Midbrain (tissue), 1 donor: ENCODE data around the gene ACTN1.

Experiments
- DNase-seq: peaks from one replicate; lab custom pipeline; 2025; lab: John Stamatoyannopoulos, UW

Gene ACTN1

DNA sequence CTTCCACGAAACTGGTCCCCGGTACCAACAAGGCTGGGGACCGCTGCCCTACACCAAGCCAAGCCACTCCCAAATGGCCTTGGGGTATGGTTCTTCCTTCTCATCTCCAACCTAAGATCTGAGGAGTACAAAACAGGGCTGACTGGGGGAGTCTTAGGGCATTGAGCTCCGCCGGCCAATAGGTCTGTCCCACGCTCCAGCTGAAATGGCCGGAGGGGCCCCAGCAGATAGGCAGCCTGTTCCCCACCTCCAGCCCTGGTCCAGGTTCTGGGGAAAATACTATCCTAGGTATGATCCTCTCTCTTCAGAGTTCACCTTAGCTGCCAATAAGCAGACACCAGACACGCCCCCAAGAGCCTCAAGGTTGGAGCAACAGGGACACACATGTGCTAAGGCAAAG is 90.2 kb downstream of the ACTN1 start:
- no peak for DNase-seq

DNA sequence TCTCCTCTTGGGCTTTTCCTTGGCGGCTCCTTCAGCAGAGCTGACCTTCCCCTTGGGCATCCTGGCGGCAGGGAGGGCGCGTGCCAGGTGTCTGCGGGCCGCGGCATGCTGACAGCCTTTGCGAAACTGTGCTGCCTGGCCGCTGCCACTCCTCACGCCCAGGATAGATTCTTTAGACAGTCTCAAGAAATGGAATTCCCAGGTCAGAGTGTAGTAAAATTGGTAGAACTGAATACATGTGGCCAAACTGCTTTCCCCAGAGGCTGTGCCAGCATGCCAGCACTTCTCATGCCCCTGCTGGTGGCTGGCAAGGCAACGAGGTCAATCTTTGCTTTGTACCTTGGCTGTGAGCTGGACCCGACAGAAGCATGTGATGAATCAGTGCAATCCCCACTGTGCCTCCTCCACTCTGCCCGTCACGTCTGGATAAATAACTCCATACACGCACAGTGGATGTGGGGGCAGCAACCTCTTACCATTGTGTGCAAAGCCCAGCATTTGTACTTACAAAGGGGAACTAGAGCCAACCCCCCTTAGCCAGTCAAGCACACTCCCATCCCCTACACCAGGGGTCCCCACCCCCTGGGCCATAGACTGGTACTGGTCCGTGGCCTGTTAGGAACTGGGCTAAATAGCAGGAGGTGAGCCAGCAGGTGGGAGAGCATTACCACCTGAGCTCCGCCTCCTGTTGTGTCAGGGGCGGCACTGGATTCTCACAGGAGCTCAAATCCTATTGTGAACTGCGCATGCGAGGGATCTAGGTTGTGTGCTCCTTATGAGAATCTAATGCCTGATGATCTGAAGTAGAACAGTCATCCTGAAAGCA is 90.9 kb downstream of the ACTN1 start:
- DNase-seq, result no peak

DNA sequence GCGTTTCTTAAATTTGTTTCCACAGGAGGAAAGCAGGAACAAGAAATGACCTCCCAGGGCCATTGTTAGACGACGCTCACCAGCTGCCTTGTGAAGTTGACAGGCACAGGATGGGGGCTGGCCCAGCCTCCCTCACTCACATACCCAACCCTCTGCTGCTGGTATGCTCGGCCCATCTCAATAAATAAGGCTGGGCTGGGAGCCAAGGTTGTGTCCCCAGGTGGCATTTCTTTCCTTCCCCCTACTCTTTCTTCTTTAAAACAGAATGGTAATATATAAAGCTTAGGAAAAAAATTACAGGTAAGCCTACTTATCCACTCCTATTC is 93.0 kb downstream of the ACTN1 start:
- no peak for DNase-seq

DNA sequence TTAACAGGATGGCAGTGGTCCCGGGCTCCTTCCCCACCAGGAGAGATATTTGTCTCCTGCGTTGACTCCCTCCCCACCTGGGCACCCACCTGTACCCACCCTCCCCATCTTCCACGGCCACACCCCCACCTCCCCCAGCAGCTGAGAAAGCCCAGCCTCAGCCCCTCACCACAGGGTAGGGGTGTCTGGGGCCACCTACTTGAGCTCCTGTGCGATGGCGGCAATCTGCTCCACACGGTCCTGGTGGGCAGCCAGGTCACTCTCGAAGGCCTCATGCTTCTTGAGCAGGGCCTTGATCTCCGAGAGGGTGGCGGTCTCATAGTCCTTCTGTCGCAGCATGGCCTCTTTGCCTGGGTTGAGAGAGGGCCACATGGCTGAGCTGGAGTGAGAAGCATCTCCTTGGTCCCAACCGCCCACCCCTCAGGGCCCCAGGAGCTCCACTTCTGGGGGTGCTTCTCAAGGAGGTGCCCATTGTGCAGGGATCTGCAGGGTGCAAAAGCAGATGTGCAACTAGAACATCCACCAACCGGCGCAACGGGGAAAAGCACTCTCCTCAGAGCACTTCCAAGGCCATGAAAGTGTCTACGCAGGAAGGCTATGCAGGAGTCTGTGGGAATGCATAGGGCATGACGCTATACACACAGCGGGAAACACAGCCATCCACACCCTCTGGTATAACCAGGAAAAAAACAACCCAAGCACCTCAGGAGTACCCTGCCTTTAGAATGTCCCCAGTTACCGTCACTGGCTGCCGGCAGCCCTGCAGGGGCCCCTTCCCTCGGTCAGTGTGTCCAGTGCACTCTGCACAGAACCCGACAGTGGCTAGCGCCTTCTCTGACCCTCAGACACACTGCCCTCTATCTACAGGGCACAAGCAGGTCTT is 93.6 kb downstream of the ACTN1 start:
- DNase-seq, result no peak

DNA sequence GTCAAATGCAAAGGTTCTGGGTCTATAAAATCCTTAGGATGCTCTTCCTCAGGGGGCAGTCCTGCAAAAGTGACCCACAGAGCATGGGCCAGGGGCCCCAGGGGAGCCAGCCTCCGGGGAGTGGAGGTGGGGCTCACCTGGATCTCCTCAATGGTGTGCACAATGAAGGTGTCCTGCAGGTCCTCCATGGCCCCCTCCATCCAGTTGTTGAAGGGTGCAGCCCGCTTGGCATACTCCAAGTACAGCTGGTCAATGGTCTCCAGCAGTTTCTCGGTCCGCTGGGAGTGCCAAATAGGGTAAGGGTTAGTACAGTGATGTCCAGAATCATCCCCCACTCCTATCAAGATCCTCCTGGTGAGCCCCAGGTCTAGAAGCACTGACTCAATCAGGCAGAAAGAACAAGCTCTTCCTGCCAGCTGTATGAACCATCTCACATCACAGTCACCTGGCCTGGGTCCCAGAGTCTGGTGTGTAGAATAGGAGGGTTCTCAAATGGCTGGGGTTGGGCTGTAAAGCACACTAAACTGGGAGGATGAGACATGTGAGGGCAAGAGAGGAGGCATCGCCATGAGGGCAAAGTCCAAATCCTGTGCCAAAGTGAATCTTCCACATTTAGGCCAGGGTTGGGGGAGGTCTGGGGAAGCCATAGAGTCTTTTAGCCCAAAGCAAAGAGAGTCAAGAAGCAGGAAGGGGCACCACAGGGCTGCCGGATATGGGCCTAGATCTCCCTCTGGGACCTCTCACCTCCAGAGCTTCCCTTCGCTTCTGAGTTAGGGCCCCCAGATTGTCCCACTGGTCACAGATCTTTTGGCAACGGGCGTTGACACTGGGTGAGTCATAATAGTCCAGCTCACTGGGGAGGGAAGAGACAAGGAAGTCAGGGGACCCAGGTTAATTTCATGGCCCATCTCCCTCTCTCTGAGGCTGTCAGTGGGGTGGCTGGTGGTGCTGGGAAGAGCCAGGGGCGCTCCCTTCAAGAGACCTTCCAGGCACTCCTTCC is 94.8 kb downstream of the ACTN1 start:
- no peak for DNase-seq

DNA sequence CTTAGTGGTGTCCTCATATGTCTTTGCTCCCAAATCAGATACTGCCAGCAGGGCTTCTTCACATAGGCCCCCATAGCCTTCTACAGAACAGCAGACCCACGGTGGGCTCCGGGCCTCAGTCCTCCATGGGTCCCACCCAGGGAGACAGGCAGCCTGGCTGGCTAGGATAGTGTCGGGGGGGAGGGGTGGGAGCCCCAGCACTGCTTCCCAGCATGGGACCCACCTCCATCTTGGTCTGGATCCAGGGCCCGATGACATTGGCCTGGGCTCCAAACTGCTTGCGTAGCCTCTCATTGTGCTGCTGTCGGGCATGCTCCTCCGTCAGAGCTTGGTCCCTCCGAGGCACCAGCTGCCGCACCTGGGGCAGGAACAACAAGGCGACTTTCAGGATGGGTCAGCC is 96.9 kb downstream of the ACTN1 start:
- no peak for DNase-seq

DNA sequence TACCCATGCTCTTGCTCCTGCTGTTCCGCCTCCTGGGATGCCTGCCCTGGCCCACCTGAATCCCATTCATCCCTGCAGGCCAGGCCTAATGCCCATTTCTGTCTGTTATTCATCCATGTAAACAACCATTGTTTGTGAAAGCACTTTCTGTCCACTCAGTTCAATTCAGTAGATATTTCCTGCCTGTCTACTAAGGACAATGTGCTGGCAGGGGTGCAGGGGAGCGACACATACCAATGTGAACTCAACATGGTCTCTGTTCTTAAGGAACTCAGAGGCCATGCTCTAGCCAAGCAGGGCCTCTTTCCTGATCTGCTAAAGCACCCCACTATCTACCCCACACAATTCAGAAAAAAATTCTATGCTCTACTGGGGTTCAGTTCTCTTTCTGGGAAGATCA is 97.7 kb downstream of the ACTN1 start:
- no peak for DNase-seq

DNA sequence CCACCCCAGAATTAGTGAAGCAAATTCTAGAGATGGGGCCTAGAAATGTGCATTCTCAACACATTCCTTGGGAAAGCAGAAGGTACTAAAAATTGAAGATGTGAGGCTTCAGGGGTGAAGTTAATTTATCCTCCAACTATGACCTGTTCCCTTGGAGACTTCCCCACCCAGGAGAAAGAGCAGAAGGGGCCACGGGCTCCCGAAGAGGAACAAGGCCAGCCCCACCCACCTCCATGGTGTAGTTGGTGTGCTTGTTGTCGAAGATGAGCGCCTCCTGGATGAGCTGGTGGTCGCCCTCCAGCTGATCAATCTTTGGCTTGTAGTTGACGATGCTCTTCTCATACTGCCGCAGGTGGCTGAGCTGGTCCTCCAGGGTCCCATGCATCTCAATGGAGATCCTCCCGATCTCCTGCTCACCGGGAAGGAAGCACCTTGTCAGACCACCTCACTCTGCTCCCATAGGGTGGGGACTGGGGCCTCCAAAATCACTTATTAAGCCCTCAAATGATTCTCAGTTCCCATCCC is 98.5 kb downstream of the ACTN1 start:
- no peak for DNase-seq

DNA sequence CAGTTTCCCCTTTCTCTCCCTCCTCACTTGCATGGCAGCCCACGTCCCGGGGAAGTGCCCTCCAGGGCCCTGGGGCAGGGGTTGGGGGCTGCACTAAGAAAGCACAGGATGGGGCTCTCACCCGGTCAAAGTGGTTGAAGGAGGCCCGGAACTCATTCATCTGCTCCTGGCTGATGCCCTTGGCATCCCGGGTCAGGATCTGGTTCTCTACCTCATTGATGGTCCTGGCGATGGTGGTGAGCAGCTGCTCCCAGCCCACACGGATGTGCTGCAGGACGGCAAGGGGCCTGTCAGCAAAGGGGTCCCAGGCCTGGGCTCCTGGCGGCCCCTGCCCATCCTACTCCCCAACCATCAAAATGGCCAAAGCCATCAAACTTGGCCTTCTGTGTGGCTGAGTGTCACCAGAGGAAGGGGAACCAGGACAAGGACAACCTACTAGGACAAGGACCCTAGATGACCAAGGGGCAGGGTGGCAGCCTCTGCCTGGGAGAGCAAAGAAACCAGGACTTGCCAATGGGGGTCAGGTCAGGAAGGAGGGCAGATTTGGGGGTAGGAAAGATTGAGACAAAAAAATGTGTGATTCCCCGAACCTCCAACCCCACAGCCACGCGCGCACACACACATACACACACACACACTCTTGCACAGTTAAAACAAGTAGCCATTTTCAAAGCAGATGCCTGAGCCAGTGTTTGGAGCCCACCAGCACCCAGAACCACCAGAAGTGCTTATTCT is 99.1 kb downstream of the ACTN1 start:
- no peak for DNase-seq

DNA sequence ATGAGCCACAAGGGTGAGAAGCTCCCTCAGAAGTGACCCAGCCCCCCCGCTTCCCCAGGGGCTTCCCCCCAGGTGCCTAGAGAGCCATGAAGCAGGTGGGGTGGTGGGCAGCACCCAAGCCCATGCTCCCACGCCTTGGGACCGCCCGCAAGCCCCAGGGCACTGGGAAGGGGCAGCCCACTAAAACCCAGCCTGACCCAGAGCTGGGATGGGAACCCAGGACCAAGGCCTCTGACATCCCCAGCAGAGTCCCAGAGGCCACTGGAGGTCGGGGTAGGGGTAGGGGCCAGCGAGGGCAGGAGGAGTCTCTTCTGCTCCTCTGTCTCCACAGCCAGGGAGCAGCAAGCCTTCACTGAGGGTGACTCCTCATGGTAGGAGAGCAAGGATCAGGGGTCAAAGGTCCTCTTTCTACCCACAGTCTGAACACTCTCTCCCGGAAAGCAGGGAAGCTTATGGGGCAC is 99.8 kb downstream of the ACTN1 start:
- DNase-seq, result no peak

DNA sequence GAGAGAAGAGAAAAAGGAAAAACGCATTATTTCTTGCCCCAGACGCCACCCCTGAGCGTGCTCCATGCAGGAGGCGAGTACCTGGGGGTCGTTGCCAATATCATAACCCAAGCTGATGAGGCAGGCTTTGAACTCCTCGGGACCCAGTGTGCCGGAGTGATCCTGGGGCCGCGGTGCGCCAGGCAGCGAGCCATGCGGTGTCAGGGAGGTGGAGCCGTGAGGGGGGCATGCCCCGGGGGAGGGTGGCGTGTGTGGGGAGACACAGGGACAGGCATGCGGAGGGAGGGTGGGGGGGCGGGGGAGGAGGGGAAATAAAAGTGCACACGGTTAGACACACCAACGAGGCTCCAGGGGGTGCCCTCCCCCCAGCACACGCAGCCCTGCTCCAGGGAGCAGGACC is 100.2 kb downstream of the ACTN1 start:
- no peak for DNase-seq

DNA sequence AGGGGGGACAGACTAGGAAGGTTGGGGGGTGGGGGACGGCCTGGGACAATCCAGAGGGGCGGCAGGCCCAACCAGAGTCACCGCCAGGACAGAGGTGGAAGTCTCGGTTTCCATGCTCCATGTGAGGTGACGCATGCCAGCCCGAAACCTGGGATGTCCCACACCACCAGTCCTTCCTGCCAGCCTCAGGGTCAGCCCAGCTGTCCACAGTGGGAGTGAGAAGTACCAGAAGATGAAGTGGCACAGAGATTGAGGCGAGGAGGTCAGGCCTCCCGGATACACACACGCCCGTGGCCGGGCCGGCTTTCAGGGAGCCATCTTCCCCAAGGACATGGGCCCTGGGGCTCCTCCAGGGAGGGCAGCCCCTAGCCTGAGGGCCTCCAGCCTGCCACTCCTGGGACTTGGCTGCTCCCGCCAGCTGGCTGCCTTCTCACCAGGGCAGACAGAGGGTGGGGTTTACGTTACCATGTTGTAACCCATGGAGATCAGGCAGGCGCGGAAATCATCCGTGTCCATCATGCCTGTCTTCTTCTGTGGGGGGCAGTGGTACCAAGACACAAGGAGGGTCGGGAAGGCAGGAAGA is 101.0 kb downstream of the ACTN1 start:
- no peak for DNase-seq

DNA sequence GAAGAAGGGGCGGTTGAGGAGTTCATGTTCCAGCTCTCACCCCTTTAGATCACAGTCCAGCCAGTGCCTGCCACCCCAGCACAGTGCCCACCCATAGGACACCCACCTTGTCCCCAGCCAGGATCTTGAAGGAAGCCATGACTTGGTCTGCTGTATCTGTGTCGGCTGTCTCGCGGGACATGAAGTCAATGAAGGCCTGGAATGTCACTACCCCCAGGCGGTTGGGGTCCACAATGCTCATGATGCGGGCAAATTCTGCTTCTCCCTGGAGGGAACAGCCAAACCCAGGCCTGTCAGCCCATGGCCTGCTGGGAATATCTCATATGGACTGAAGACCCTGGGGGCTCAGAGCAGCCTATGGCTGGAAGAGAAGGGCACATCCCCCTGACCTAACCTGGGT is 102.1 kb downstream of the ACTN1 start:
- no peak for DNase-seq

DNA sequence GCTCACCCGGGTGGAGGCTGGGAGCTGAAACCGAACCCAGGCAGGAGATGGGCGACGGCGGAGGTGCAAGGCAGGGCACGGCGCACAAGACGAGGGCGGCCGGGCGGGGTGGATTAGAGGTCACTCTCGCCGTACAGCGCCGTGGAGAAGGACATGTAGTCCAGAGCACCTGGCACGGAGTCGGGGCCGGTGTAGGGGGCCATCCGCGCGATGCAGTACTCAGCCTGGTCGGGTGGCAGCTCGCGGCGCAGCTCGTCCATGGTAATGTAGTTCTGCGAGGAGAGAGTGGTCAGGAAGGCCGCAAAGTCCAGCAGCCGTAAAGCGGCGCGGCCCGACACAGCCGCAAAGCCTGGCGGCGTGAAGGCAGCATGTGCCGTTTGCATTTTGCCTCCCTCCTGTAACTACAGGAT is 104.4 kb downstream of the ACTN1 start:
- DNase-seq, result no peak

DNA sequence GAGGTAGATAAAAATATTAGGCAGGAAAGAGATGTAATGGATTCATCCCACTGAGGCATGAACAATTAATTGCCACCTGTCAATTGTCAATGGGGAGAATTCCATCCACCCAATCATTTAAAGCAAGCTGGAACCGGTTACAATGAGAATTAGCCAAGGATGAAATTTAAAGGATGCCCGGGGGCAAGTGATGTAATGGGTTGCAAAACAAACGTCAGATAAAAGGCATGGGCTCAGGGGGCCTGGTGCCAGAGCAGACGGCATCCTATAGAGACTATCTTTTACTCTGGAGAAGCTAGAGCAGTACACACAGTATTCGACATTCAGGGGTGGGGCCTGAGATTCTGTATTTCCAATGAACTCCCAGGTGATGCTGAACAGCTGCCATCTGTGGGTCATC is 105.7 kb downstream of the ACTN1 start:
- DNase-seq, result no peak

DNA sequence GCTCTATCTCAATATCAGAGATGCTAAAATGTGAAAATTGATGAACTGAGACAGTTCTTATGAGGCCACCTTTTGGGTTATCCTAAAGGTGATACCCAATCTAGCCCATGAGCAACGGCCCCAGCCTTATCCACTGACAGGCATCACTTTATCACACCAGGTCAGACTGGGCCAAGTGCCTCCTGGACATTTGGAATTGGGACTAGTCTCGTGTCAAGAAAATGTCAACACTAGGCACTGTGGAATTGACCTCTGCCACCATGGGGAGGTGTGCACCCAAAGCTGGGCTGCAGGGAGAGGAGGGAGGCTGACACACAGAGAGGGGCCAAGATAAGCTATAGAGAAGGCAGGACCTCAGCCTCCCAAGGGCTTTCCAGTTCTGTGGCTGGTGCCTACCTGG is 107.7 kb downstream of the ACTN1 start:
- no peak for DNase-seq

DNA sequence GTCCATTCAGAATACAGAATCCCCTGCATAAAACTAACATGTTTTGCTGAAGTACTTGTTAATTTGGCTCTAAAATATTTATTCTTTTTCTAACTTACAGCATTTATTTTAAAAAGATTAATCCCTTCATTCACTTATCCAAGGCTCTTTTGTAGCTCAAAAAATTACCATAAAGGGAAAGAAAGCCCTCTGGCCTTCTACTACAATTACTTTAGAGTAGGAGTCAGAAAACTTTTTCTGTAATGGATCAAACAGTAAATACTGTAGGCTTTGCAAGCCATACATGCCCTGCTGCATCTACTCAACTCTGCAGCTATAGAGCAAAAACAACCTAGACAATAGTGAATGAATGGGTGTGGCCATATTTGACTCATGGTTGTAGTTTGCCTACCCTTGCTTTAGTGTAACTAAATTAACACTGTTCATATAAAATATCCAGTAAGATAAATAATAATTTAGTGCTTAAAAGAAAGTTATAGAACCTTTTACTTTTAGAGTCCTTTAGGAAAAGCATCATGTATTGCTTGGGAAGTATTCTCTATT is 112.0 kb downstream of the ACTN1 start:
- no peak for DNase-seq

DNA sequence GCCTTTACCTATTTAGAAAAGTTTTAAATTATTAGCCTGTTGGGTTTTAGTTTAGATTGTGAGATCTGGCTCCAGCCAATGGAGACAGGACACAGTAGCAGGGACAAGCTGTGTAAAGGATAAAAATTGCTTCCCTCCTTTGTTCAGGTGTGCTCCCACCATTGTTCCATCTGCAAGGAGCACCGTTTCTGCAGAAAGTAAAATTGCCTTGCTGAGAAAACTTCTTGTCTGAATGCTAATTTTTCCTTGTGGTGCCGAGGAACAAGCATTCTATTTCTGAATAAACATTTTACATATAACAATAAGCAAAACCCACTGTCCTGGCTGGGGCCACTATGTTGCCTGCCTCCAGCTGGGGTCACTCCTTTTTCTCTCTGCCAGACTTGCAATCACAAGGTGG is 113.6 kb downstream of the ACTN1 start:
- DNase-seq, result no peak

DNA sequence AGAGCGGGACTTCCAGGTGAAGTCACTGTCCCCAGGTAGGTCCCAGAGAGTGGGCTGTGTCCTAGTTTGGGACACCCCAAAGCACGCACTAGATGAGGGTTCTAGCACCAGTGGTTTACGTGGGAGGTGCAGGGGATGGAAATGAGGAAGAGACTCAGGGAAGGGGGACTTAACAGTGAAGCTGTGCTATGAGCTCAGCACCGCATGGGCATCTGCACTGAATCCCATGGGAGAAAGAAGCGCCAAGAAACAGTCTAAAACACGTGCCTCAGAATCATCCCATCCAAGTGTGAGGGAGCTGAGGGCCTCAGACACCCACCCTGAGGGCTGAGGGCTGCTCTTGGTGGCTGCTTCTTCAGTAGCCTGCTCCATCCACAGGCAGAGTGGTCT is 114.7 kb downstream of the ACTN1 start:
- no peak for DNase-seq

DNA sequence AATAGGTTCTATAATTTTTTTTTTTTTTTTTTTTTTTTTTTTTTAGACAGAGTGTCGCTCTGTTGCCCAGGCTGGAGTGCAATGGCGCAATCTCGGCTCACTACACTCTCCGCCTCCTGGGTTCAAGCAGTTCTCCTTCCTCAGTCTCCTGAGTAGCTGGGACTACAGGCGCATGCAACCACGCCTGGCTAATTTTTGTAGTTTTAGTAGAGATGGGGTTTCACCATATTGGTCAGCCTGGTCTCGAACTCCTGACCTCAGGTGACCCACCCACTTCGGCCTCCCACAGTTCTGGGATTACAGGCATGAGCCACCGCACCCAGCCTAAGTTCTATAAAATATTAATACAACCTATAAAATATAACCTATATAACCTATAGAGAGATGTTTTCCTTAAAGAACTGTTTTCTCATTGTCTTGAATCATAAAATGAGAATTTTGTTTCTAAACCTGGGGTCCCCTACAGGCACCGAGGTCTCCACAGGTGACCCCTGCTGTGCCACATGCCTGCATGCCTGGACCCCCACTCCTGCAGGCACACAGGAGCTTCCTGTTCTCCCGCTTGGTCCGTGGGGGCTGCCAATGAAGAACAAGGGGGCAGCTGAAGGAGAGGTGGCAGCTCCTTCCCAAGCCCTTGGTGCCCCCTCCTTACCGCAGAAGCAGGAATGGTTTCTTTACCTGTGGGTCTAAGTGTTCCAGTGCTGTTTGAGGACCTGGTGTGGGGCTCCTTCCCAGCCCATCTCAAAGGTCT is 115.3 kb downstream of the ACTN1 start:
- no peak for DNase-seq
